IPS-18a (cell line): ENCODE results near the gene BEAN1.
A peak's percentile ranks its signal among the peaks of the same experiment; 100 is the strongest.

Experiments used
- H3K27ac ChIP-seq: one replicate; pipeline ENCODE4 v1.5.1; 2013; ENCODE audit warnings: low read length
- H3K27me3 ChIP-seq: one replicate; pipeline ENCODE4 v1.6.1; 2013; ENCODE audit warnings: mild to moderate bottlenecking, low read length; ENCODE audit not compliant: control insufficient read depth, insufficient read depth
- H3K36me3 ChIP-seq: one replicate; pipeline ENCODE4 v1.6.1; 2013; ENCODE audit warnings: low read depth, low read length; ENCODE audit not compliant: control insufficient read depth
- H3K4me1 ChIP-seq: one replicate; pipeline ENCODE4 v1.6.1; 2013; ENCODE audit warnings: low read depth, low read length; ENCODE audit not compliant: control insufficient read depth
- H3K4me3 ChIP-seq: one replicate; pipeline ENCODE4 v1.5.1; 2013; ENCODE audit warnings: low read length
- H3K9ac ChIP-seq: one replicate; pipeline ENCODE4 v1.6.1; 2013; ENCODE audit warnings: mild to moderate bottlenecking, low read length, moderate library complexity
- H3K9me3 ChIP-seq: one replicate; pipeline ENCODE4 v1.6.1; 2013; ENCODE audit warnings: low read depth, low read length; ENCODE audit not compliant: control insufficient read depth

The BEAN1 gene

DNA sequence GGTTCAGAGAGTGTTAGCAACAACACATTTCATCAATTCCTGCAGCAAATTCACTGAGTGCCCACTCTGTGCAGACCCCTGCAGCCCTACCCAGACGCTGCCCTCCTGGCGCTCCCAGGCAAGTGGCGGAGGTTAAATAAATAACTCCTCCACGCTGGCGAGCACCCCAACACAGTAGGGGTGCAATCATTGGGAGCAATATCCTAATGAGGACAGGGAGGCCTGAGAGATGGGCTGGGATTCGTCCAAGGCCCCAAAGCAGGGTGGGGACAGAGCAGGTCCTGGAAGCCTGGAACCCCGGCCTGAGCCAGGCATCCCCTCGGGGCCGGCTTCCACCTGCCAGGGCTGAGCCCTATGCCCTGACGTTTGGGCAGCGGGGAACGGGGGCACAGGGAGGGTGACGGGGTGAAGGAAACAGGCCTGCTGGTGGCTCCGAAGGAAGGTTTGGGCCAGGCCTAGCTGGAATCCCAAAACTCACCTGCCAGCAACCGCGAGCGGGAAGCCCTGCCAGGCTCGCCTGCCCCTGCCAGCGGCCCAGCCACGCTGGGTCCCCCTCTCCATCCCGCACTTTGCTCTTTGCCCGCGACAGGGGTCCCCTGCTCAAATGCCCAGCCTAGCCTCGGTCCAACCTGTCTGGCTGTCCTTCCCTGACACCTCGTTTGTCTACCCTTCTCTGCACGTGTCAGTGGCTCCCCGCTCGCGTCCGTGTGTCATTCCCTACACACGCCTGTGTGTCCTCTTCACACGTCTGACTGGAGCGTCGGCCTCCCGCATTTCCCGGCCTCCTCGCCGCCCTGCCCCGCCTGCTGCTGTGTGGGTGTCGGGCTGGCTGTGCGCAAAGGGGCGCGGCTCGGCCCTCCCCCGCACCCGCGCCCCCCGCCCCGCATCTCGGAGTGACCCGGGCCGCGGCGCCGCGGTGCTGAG is 721 bp upstream of the BEAN1 start:
- peaks cover 70% of the 10 kb centered on the region for H3K27me3 ChIP-seq
- H3K4me1 ChIP-seq: peaks cover 6% of the 10 kb centered on the region
- H3K36me3 ChIP-seq: no peaks in the 10 kb centered on the region
- no peaks in the 10 kb centered on the region for H3K9me3 ChIP-seq
- H3K4me3 ChIP-seq: peak overlapping the region; percentile 49
- no peak overlapping the region for H3K27ac ChIP-seq
- no peak overlapping the region for H3K9ac ChIP-seq

- Histone ChIP-seq H3K9me3 (no peaks in the 10 kb centered on the region), H3K4me1 (peaks cover 6% of the 10 kb centered on the region), H3K4me3 (peak overlapping the region; percentile 43), H3K36me3 (no peaks in the 10 kb centered on the region), H3K27ac (no peak overlapping the region), H3K27me3 (peaks cover 70% of the 10 kb centered on the region), H3K9ac (no peak overlapping the region)
Observed at GRCh38 chr16:66427871-66428681, 981 bp downstream of the BEAN1 start.

DNA sequence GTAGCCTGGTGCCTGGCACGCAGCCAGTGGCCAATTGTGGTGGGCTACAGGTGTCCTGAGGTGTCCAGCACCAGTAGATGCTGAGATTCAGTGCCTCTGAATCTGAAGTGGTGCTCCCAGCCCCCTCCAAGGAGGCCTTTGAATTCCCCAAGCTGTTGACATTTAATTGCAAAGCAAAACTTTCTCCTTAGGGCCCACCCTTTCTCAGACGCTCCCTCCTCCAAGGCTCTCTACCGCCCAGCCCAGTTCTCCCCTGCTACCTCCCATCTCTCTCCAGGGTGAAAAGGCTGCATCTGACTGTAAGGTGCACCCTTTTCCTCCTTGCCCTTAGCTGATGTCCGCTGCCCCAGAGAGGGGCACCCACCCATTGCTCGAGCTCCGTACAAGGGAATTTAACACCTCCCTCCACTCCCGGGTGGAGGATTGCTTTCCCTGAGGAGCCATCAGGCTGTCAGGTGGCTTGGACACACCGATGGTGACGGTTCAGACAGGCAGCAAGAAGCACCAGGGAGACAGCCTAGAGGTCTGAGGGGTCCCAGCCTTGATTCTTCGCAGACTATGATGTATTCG is 1.7 kb downstream of the BEAN1 start:
- H3K27ac ChIP-seq: no peak overlapping the region
- peaks cover 66% of the 10 kb centered on the region for H3K27me3 ChIP-seq
- peaks cover 6% of the 10 kb centered on the region for H3K4me1 ChIP-seq
- no peak overlapping the region for H3K9ac ChIP-seq
- H3K36me3 ChIP-seq: no peaks in the 10 kb centered on the region
- no peaks in the 10 kb centered on the region for H3K9me3 ChIP-seq
- H3K4me3 ChIP-seq: peak overlapping the region; percentile 43

- H3K4me3 ChIP-seq: no peak overlapping the region
- H3K4me1 ChIP-seq: peaks cover 6% of the 10 kb centered on the region
- H3K9me3 ChIP-seq: no peaks in the 10 kb centered on the region
- no peak overlapping the region for H3K27ac ChIP-seq
- no peaks in the 10 kb centered on the region for H3K36me3 ChIP-seq
- H3K27me3 ChIP-seq: peaks cover 60% of the 10 kb centered on the region
- no peak overlapping the region for H3K9ac ChIP-seq
Observed at GRCh38 chr16:66429290-66429962, 2.3 kb downstream of the BEAN1 start.

DNA sequence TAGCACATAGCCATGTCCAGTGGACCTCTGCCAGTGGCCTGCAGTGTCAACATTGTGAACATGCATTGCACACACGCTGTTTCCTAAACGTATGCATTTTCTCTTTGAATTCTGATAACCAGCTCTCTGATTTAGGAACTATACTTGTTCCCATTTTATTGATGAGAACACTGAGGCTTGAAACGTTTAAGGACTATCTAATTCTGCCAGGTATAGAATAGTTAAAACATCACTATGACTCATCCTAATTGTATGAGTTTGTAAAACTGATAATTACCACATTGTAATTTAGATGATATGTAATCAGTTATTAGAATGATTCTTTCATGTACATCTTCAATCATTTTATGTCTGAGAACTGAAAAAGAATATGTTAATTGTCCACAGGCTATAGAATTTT is 3.1 kb downstream of the BEAN1 start:
- peaks cover 9% of the 10 kb centered on the region for H3K4me1 ChIP-seq
- no peak overlapping the region for H3K27ac ChIP-seq
- no peak overlapping the region for H3K9ac ChIP-seq
- H3K36me3 ChIP-seq: no peaks in the 10 kb centered on the region
- no peak overlapping the region for H3K4me3 ChIP-seq
- H3K9me3 ChIP-seq: no peaks in the 10 kb centered on the region
- H3K27me3 ChIP-seq: peaks cover 52% of the 10 kb centered on the region

GRCh38 chr16:66431760-66432159 is 4.7 kb downstream of the BEAN1 start:
- no peak overlapping the region for H3K27ac ChIP-seq
- H3K4me3 ChIP-seq: no peak overlapping the region
- H3K9me3 ChIP-seq: no peaks in the 10 kb centered on the region
- peaks cover 36% of the 10 kb centered on the region for H3K27me3 ChIP-seq
- no peak overlapping the region for H3K9ac ChIP-seq
- H3K36me3 ChIP-seq: no peaks in the 10 kb centered on the region
- H3K4me1 ChIP-seq: peaks cover 9% of the 10 kb centered on the region

GRCh38 chr16:66432429-66432828 is 5.3 kb downstream of the BEAN1 start:
- Histone ChIP-seq H3K27me3 (peaks cover 35% of the 10 kb centered on the region), H3K4me3 (no peak overlapping the region), H3K4me1 (peaks cover 9% of the 10 kb centered on the region)

DNA sequence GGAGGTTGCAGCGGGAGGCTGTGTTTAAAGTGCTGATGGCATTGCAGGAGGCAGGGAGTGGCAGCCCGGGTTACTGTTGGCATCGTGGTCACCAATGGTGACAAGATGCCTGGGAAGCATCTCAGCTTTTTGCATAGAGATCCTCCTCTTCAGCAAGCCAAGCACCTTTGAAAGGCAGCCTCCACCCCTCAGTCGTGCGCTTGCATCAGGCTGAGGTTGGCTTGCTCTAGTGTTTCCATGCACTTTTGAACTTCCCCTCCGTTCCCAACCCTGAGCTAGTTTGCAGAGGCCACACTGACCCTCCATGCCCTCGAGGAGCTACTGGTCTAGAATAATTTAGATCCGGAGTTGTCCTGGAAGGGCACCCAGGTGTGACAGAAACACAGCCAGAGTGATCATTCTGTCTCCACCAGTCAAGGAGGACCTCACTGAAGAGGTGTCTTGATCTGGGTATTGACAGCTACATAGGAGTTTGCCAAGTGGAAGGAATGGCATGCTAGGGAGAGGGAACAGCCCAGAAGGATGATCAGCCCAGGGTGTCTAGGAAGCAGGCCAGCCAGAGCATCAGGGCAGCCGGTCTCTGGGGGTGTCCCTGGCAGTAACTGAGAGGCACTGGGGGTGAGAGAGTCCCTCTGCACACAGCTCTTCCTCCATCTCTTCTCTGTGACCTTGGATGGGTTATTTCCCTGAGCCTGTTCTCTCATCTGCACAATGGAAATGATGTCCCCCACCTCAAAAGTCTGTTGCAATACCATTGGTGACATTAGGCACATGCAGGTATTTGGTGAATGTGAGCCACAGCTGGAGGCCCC is 7.7 kb downstream of the BEAN1 start:
- H3K4me1 ChIP-seq: peaks cover 3% of the 10 kb centered on the region
- no peaks in the 10 kb centered on the region for H3K36me3 ChIP-seq
- no peak overlapping the region for H3K27ac ChIP-seq
- H3K27me3 ChIP-seq: peaks cover 11% of the 10 kb centered on the region
- no peak overlapping the region for H3K4me3 ChIP-seq
- H3K9me3 ChIP-seq: no peaks in the 10 kb centered on the region
- H3K9ac ChIP-seq: no peak overlapping the region

More at GRCh38 chr16:66432429-66432828, 5.3 kb downstream of the BEAN1 start:
- Histone ChIP-seq H3K27ac (no peak overlapping the region), H3K36me3 (no peaks in the 10 kb centered on the region), H3K9ac (no peak overlapping the region), H3K9me3 (no peaks in the 10 kb centered on the region)

GRCh38 chr16:66435896-66436295 is 8.8 kb downstream of the BEAN1 start:
- H3K9me3 ChIP-seq: no peaks in the 10 kb centered on the region
- peaks cover 3% of the 10 kb centered on the region for H3K4me1 ChIP-seq
- no peaks in the 10 kb centered on the region for H3K36me3 ChIP-seq
- H3K27ac ChIP-seq: no peak overlapping the region
- peaks cover under 1% of the 10 kb centered on the region for H3K27me3 ChIP-seq
- no peak overlapping the region for H3K4me3 ChIP-seq
- H3K9ac ChIP-seq: no peak overlapping the region

DNA sequence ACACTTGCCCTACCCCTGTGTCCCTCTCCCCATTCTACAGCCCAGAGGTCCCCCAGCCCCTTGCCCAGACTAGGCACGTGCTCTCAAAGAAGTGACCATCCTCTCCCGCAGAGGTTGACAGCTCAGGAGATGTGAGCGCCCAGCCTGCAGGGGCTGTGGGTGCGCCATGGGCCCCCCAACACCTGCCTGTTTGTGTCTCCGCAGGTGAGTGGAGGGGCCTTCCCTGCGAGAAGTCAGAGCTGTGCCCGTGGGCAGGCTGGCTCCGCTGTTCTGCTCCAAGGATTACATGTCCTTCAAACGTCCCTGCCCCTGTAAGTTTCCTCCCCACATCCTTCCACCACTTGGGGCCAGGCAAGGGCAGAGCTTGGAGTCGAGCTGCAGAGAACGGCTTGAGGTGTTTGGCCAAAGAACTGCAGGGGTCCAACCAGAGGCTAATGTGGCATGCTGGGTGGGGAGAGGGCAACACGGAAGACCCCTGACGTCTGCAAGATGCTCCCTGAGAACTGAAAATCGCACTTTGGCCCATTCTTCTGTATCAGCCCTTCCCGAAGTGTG is 10.4 kb downstream of the BEAN1 start:
- Histone ChIP-seq H3K9ac (no peak overlapping the region), H3K36me3 (no peaks in the 10 kb centered on the region), H3K27ac (no peak overlapping the region), H3K27me3 (no peaks in the 10 kb centered on the region), H3K4me1 (peaks cover 3% of the 10 kb centered on the region), H3K4me3 (no peak overlapping the region), H3K9me3 (no peaks in the 10 kb centered on the region)
